Activated naive CD4-positive, alpha-beta T cell treated with anti-CD3 and anti-CD28 coated beads, Interleukin-2, amount 50 U/mL, for 72 hours (primary cell): ENCODE measurements around the gene PDGFRB. TPM values are rescaled to one million over a fixed set of nuclear protein-coding genes. Genes with fewer than 3 reads are reported as not detected.

ENCODE experiments used
- ATAC-seq, 2 donors: fragments of 150-1000 bp; cut with Tn5 transposase; 2 replicates each; pipeline ENCODE4 v1.10.0; 2021; ENCODE audit warnings: mild to moderate bottlenecking in 2 of 2, moderate library complexity in 2 of 2
- DNase-seq, 2 donors: peaks; one replicate each; pipeline ENCODE4 v3.0.0; 2021 to 2022; ENCODE audit warnings: low spot score in 2 of 2
- H3K27ac Mint-ChIP-seq, 2 donors: one replicate each; pipeline ENCODE4 v1.8.0; 2022; ENCODE audit warnings: mild to moderate bottlenecking in 2 of 2, mixed read lengths in 2 of 2
- H3K36me3 Mint-ChIP-seq, 2 donors: one replicate each; pipeline ENCODE4 v1.8.0; 2022; ENCODE audit warnings: mixed read lengths in 2 of 2
- H3K9me3 Mint-ChIP-seq, 2 donors: one replicate each; pipeline ENCODE4 v1.8.0; 2022; ENCODE audit warnings: mixed read lengths in 2 of 2
- total RNA-seq, 2 donors: library from RNA; stranded (reverse); gene quantifications; one replicate each; pipeline ENCODE4 v1.2.3, GENCODE V29; 2022

The PDGFRB gene
- total RNA-seq, 2 donors from 2014 or later = 0.64 to 0.89 TPM

GRCh38 chr5:150065886-150066285, 89.8 kb downstream of the PDGFRB start:
- no peak overlapping the region for H3K27ac Mint-ChIP-seq

GRCh38 chr5:150065346-150065745, 90.3 kb downstream of the PDGFRB start:
- Mint-ChIP-seq H3K36me3 (no peaks in the 10 kb centered on the region), H3K27ac (no peak overlapping the region), H3K9me3 (no peaks in the 10 kb centered on the region)
- DNase-seq (no peak), ATAC-seq (no peak)

More at GRCh38 chr5:150065886-150066285, 89.8 kb downstream of the PDGFRB start:
- no peaks in the 10 kb centered on the region for H3K9me3 Mint-ChIP-seq
- ATAC-seq (no peak), DNase-seq (no peak)
- H3K36me3 Mint-ChIP-seq = no peaks in the 10 kb centered on the region

- DNase-seq (no peak), ATAC-seq (no peak)
- Mint-ChIP-seq H3K36me3 (no peaks in the 10 kb centered on the region), H3K9me3 (no peaks in the 10 kb centered on the region), H3K27ac (no peak overlapping the region)
Measured at GRCh38 chr5:150064681-150065220, 90.9 kb downstream of the PDGFRB start.

Other genes starting within 250 kb of the PDGFRB start
- gene PDE6A, start 211.1 kb downstream of the PDGFRB start, total RNA-seq = not detected
- gene SLC26A2, start 195.1 kb downstream of the PDGFRB start, total RNA-seq = 1 to 10 TPM; 3.9 to 8.4 TPM
- gene TIGD6, start 155.2 kb downstream of the PDGFRB start, total RNA-seq = 1 to 10 TPM; 1.9 to 3.0 TPM
- gene HMGXB3, start 155.1 kb downstream of the PDGFRB start, total RNA-seq = 10 to 100 TPM; 19.9 to 40.8 TPM
- 1 to 10 TPM in 1 of 2 donors, not detected in 1; 5.2 TPM for gene CSF1R, start 69.3 kb downstream of the PDGFRB start, total RNA-seq
- not detected for gene CDX1, start 10.9 kb upstream of the PDGFRB start, total RNA-seq
- gene SLC6A7, start 34.2 kb upstream of the PDGFRB start, total RNA-seq = not detected
- gene CAMK2A, start 133.9 kb upstream of the PDGFRB start, total RNA-seq = not detected
- not detected for gene ARSI, start 147.1 kb upstream of the PDGFRB start, total RNA-seq
- gene TCOF1, start 201.9 kb upstream of the PDGFRB start, total RNA-seq = 10 to 100 TPM; 91.9 to 94.4 TPM